WTC11 (cell line): ENCODE measurements around the gene PAK6. TPM values are rescaled to one million over a fixed set of nuclear protein-coding genes. Genes with fewer than 3 reads are reported as not detected.
A peak's percentile ranks its signal among the peaks of the same experiment; 100 is the strongest.

Source experiments
- ATAC-seq: fragments of 200-7000 bp; cut with Tn5 transposase; 2 replicates; pipeline ENCODE4 v1.10.0; 2021; ENCODE audit warnings: mild to moderate bottlenecking, moderate library complexity
- CTCF ChIA-PET: fragments of 300-600 bp; sonication (Branson Sonifier 250); formaldehyde crosslinking; loops from one replicate; lab custom pipeline; 2021; ENCODE audit warnings: antibody characterized with exemption; lab: Charles Lee
- POLR2A ChIA-PET: fragments of 350-600 bp; sonication (Branson Sonifier 250); formaldehyde crosslinking; loops from one replicate; lab custom pipeline; 2021; ENCODE audit warnings: antibody characterized with exemption; lab: Charles Lee
- DNase-seq: peaks from one replicate; pipeline ENCODE4 v3.0.0; 2021; ENCODE audit warnings: low spot score
- H3K27ac Mint-ChIP-seq: 2 replicates; pipeline ENCODE4 v1.8.0; 2021; ENCODE audit warnings: mixed read lengths
- H3K27me3 Mint-ChIP-seq: 2 replicates; pipeline ENCODE4 v1.8.0; 2021; ENCODE audit warnings: low read depth, mild to moderate bottlenecking, moderate library complexity, mixed read lengths
- H3K36me3 Mint-ChIP-seq: 2 replicates; pipeline ENCODE4 v1.8.0; 2021; ENCODE audit warnings: mixed read lengths
- H3K4me1 Mint-ChIP-seq: 2 replicates; pipeline ENCODE4 v1.8.0; 2022; ENCODE audit warnings: mixed read lengths
- H3K4me3 Mint-ChIP-seq: 2 replicates; pipeline ENCODE4 v1.8.0; 2021; ENCODE audit warnings: mild to moderate bottlenecking, moderate library complexity, mixed read lengths
- H3K9me3 Mint-ChIP-seq: 2 replicates; pipeline ENCODE4 v1.8.0; 2021; ENCODE audit warnings: mixed read lengths
- AR ChIP-seq: fragments of 250-450 bp; sonication (Bioruptor Pico); IDR thresholded peaks from 2 replicates; pipeline ENCODE4 v1.9.0; 2021; ENCODE audit warnings: mild to moderate bottlenecking
- ATF2 ChIP-seq: sonication (generic); formaldehyde crosslinking; IDR thresholded peaks from 2 replicates; pipeline ENCODE4 v1.8.1; 2022; ENCODE audit warnings: low read depth, missing genetic modification reagents, borderline replicate concordance
- CREM ChIP-seq: sonication (generic); formaldehyde crosslinking; IDR thresholded peaks from 2 replicates; pipeline ENCODE4 v1.8.1; 2022; ENCODE audit warnings: mild to moderate bottlenecking, missing genetic modification reagents, moderate library complexity
- EMX1 ChIP-seq: fragments of 250-450 bp; sonication (Bioruptor Pico); IDR thresholded peaks from 2 replicates; pipeline ENCODE4 v1.8.0; 2021; ENCODE audit warnings: mild to moderate bottlenecking
- FOXP1 ChIP-seq: sonication (generic); formaldehyde crosslinking; IDR thresholded peaks from 2 replicates; pipeline ENCODE4 v1.8.0; 2022; ENCODE audit warnings: missing genetic modification reagents, mild to moderate bottlenecking, moderate library complexity, borderline replicate concordance
- FOXP4 ChIP-seq: sonication (generic); formaldehyde crosslinking; IDR thresholded peaks from 2 replicates; pipeline ENCODE4 v1.8.0; 2022; ENCODE audit warnings: mild to moderate bottlenecking, missing genetic modification reagents
- GTF2I ChIP-seq: fragments of 250-450 bp; sonication (Bioruptor Pico); conservative IDR thresholded peaks from 2 replicates; pipeline ENCODE4 v1.4.0; 2021; ENCODE audit warnings: mild to moderate bottlenecking
- PRRX2 ChIP-seq: fragments of 250-450 bp; sonication (Bioruptor Pico); IDR thresholded peaks from 2 replicates; pipeline ENCODE4 v1.8.0; 2021; ENCODE audit warnings: mild to moderate bottlenecking
- RORB ChIP-seq: fragments of 250-450 bp; sonication (Bioruptor Pico); IDR thresholded peaks from 2 replicates; pipeline ENCODE4 v1.9.0; 2021; ENCODE audit warnings: mild to moderate bottlenecking
- USF2 ChIP-seq: sonication (generic); formaldehyde crosslinking; IDR thresholded peaks from 2 replicates; pipeline ENCODE4 v1.8.1; 2023; ENCODE audit warnings: mild to moderate bottlenecking, missing genetic modification reagents, moderate library complexity
- ZBTB43 ChIP-seq: sonication (generic); formaldehyde crosslinking; IDR thresholded peaks from 2 replicates; pipeline ENCODE4 v1.8.1; 2023; ENCODE audit warnings: mild to moderate bottlenecking, missing genetic modification reagents
- ZMAT4 ChIP-seq: fragments of 250-450 bp; sonication (Bioruptor Pico); IDR thresholded peaks from 2 replicates; pipeline ENCODE4 v1.9.0; 2021; ENCODE audit warnings: mild to moderate bottlenecking
- ZNF532 ChIP-seq: fragments of 250-450 bp; sonication (Bioruptor Pico); IDR thresholded peaks from 2 replicates; pipeline ENCODE4 v1.9.0; 2021; ENCODE audit warnings: mild to moderate bottlenecking, borderline replicate concordance
- total RNA-seq: library from RNA; stranded (reverse); gene quantifications from 3 replicates; pipeline ENCODE4 v1.2.3, GENCODE V29; 2021

The PAK6 gene
- total RNA-seq, 1 experiment from 2014 or later: 11.7 TPM

GRCh38 chr15:40250304-40250656 is 11.4 kb downstream of the PAK6 start (continued):
- no peak for TF ChIP-seq FOXP1 (CRISPR knock-in tag)
- no peak for TF ChIP-seq EMX1 (CRISPR knock-in tag)
- no peak for TF ChIP-seq CREM (CRISPR knock-in tag)
- no peak for TF ChIP-seq FOXP4
- no peak for TF ChIP-seq USF2
- TF ChIP-seq ZBTB43 (CRISPR knock-in tag): no peak
- TF ChIP-seq RORB: no peak

- Mint-ChIP-seq H3K4me1 (peaks cover 20% of the 10 kb centered on the region), H3K36me3 (no peaks in the 10 kb centered on the region), H3K27me3 (peaks cover 38% of the 10 kb centered on the region), H3K27ac (no peak overlapping the region), H3K4me3 (no peak overlapping the region; the same call in 1 of the 2 replicates), H3K9me3 (no peaks in the 10 kb centered on the region)
- ATAC-seq (no peak), DNase-seq (peak; percentile 7)
- ChIA-PET CTCF (interaction anchor here (0.9 to 15.1 kb wide), 4 partner anchors 12 to 34 kb away, joined by 4 to 224 read pairs (median 10); partner anchors contain the start of gene PAK6), POLR2A (no interaction called here)
- no peak for TF ChIP-seq PRRX2 (CRISPR knock-in tag)
- no peak for TF ChIP-seq AR (CRISPR knock-in tag)
- TF ChIP-seq ATF2 (CRISPR knock-in tag): no peak
Observed at GRCh38 chr15:40250771-40251483, 12.1 kb downstream of the PAK6 start.

GRCh38 chr15:40251486-40252140 is 12.8 kb downstream of the PAK6 start:
- peak overlapping the region; percentile 52 for H3K4me3 Mint-ChIP-seq
- no peak for DNase-seq
- POLR2A ChIA-PET: no interaction called here
- H3K27me3 Mint-ChIP-seq: peaks cover 38% of the 10 kb centered on the region
- no peak overlapping the region for H3K27ac Mint-ChIP-seq
- peaks cover 18% of the 10 kb centered on the region for H3K4me1 Mint-ChIP-seq
- CTCF ChIA-PET: interaction anchor here (1.2 to 15.1 kb wide), 5 partner anchors 13 to 495 kb away, joined by 3 to 224 read pairs (median 10); partner anchors contain the start of gene PAK6
- H3K9me3 Mint-ChIP-seq: no peaks in the 10 kb centered on the region
- ATAC-seq: peak; percentile 7
- H3K36me3 Mint-ChIP-seq: no peaks in the 10 kb centered on the region
- no peak for TF ChIP-seq GTF2I (CRISPR knock-in tag)
- no peak for TF ChIP-seq ZMAT4 (CRISPR knock-in tag)
- no peak for TF ChIP-seq USF2
- TF ChIP-seq ZNF532: no peak
- TF ChIP-seq ZBTB43 (CRISPR knock-in tag): no peak
- no peak for TF ChIP-seq PRRX2 (CRISPR knock-in tag)
- TF ChIP-seq RORB: no peak
